Activated B cell treated with CpG ODN at 0.5 μM for 24 hours (primary cell): Measurements from ENCODE around the gene SFI1. TPM values are rescaled to one million over a fixed set of nuclear protein-coding genes. Genes with fewer than 3 reads are reported as not detected.
"Not testable (repeated sequence)": the region's sequence is repeated elsewhere in the genome, so short reads cannot be mapped to it uniquely, and the experiment has no call there.

Source experiments
- ATAC-seq: fragments of 200-7000 bp; cut with Tn5 transposase; one replicate; pipeline ENCODE4 v1.10.0; 2021; ENCODE audit warnings: low read depth, mild to moderate bottlenecking, moderate library complexity
- CTCF ChIA-PET: fragments of 350-600 bp; sonication (Branson Sonifier 250); formaldehyde crosslinking; loops from one replicate; lab custom pipeline; 2021; ENCODE audit warnings: antibody characterized with exemption; lab: Charles Lee
- POLR2A ChIA-PET: fragments of 350-600 bp; sonication (Branson Sonifier 250); formaldehyde crosslinking; loops from one replicate; lab custom pipeline; 2021; ENCODE audit warnings: antibody characterized with exemption; lab: Charles Lee
- DNase-seq: peaks from one replicate; pipeline ENCODE4 v3.0.0; 2022
- H3K27ac Mint-ChIP-seq: one replicate; pipeline ENCODE4 v1.8.0; 2020; ENCODE audit warnings: mixed read lengths
- H3K27me3 Mint-ChIP-seq: one replicate; pipeline ENCODE4 v1.8.0; 2021; ENCODE audit warnings: mixed read lengths
- H3K36me3 Mint-ChIP-seq: one replicate; pipeline ENCODE4 v1.8.0; 2021; ENCODE audit warnings: low read depth, mixed read lengths
- H3K4me1 Mint-ChIP-seq: one replicate; pipeline ENCODE4 v1.8.0; 2021; ENCODE audit warnings: mixed read lengths
- H3K4me3 Mint-ChIP-seq: one replicate; pipeline ENCODE4 v1.8.0; 2020; ENCODE audit warnings: mild to moderate bottlenecking, mixed read lengths
- H3K9me3 Mint-ChIP-seq: one replicate; pipeline ENCODE4 v1.8.0; 2020; ENCODE audit warnings: mixed read lengths
- CTCF ChIP-seq: fragments of 200-600 bp; IDR thresholded peaks from one replicate; pipeline ENCODE4 v1.8.0; 2022; ENCODE audit warnings: antibody characterized with exemption, mild to moderate bottlenecking
- intact Hi-C: fragments of 100-400 bp; cut with micrococcal nuclease; formaldehyde crosslinking; loops from one replicate; pipeline ENCODE4 v1.15.1; 2024
- total RNA-seq: library from RNA; stranded (reverse); gene quantifications from 2 replicates; pipeline ENCODE4 v1.2.3, GENCODE V29; 2022

SFI1 gene
- total RNA-seq, 1 donor from 2014 or later = 126 TPM

- Mint-ChIP-seq H3K27ac (no peak overlapping the region), H3K4me1 (peaks cover 9% of the 10 kb centered on the region), H3K9me3 (no peaks in the 10 kb centered on the region), H3K27me3 (no peaks in the 10 kb centered on the region), H3K4me3 (no peak overlapping the region), H3K36me3 (peaks cover 46% of the 10 kb centered on the region)
- POLR2A ChIA-PET = interaction anchor here (1.1 kb wide), 1 partner anchor 41 kb away, joined by 3 read pairs; no protein-coding TSS in a partner anchor
- intact Hi-C loops = no loop called here
- ATAC-seq (no peak), DNase-seq (no peak)
- no peak for TF ChIP-seq CTCF
- CTCF ChIA-PET = no interaction called here
These were observed 35.7 kb downstream of the SFI1 start for GRCh38 chr22:31532060-31532459.

GRCh38 chr22:31533374-31533773 is 37.0 kb downstream of the SFI1 start:
- Mint-ChIP-seq H3K4me1 (peaks cover 10% of the 10 kb centered on the region), H3K36me3 (peaks cover 50% of the 10 kb centered on the region), H3K27ac (peak overlapping the region; percentile 25), H3K9me3 (no peaks in the 10 kb centered on the region), H3K27me3 (no peaks in the 10 kb centered on the region), H3K4me3 (no peak overlapping the region)
- TF ChIP-seq CTCF = no peak
- no peak for DNase-seq
- no peak for ATAC-seq
- intact Hi-C loops = no loop called here
- ChIA-PET POLR2A (no interaction called here), CTCF (no interaction called here)

GRCh38 chr22:31537019-31537535 is 40.7 kb downstream of the SFI1 start:
- intact Hi-C loops = no loop called here
- Mint-ChIP-seq H3K36me3 (peaks cover 42% of the 10 kb centered on the region), H3K4me1 (peaks cover 13% of the 10 kb centered on the region), H3K27ac (peak overlapping the region; percentile 47), H3K9me3 (no peaks in the 10 kb centered on the region), H3K4me3 (no peak overlapping the region), H3K27me3 (no peaks in the 10 kb centered on the region)
- POLR2A ChIA-PET = interaction anchor here (1.4 kb wide), 1 partner anchor 42 kb away, joined by 3 read pairs; no protein-coding TSS in a partner anchor
- no peak for DNase-seq
- peak; percentile 34 for ATAC-seq
- no peak for TF ChIP-seq CTCF
- CTCF ChIA-PET = interaction anchor here (1.1 to 1.5 kb wide), 2 partner anchors 20 to 85 kb away, joined by 4 to 6 read pairs; no protein-coding TSS in a partner anchor

GRCh38 chr22:31538815-31539214 is 42.5 kb downstream of the SFI1 start:
- ATAC-seq (no peak), DNase-seq (no peak)
- Mint-ChIP-seq H3K27ac (no peak overlapping the region), H3K4me1 (peaks cover 13% of the 10 kb centered on the region), H3K27me3 (no peaks in the 10 kb centered on the region), H3K9me3 (no peaks in the 10 kb centered on the region), H3K4me3 (no peak overlapping the region), H3K36me3 (peaks cover 33% of the 10 kb centered on the region)
- intact Hi-C loops = no loop called here
- TF ChIP-seq CTCF = no peak
- POLR2A ChIA-PET = no interaction called here
- CTCF ChIA-PET = no interaction called here

- ATAC-seq, H3K9me3 Mint-ChIP-seq, CTCF ChIA-PET, intact Hi-C loops, POLR2A ChIA-PET, H3K27ac Mint-ChIP-seq, H3K4me3 Mint-ChIP-seq, H3K27me3 Mint-ChIP-seq, DNase-seq: not testable (repeated sequence)
- Mint-ChIP-seq H3K36me3 (peaks cover 29% of the 10 kb centered on the region), H3K4me1 (peaks cover 13% of the 10 kb centered on the region)
These were observed 43.8 kb downstream of the SFI1 start for GRCh38 chr22:31540166-31540565.

GRCh38 chr22:31540966-31541365 is 44.6 kb downstream of the SFI1 start:
- POLR2A ChIA-PET = no interaction called here
- ATAC-seq (no peak), DNase-seq (no peak)
- no peaks in the 10 kb centered on the region for H3K27me3 Mint-ChIP-seq
- H3K27ac Mint-ChIP-seq = no peak overlapping the region
- no peak for TF ChIP-seq CTCF
- no peaks in the 10 kb centered on the region for H3K9me3 Mint-ChIP-seq
- no peak overlapping the region for H3K4me3 Mint-ChIP-seq
- H3K4me1 Mint-ChIP-seq = peaks cover 11% of the 10 kb centered on the region
- CTCF ChIA-PET = no interaction called here
- intact Hi-C loops = no loop called here
- peaks cover 29% of the 10 kb centered on the region for H3K36me3 Mint-ChIP-seq
